HL-60 (cell line): ENCODE measurements around the gene FBLN1.

Experiments
- DNase-seq, 2 experiments: peaks; one replicate each; pipeline ENCODE4 v3.0.0-alpha.2; 2010 to 2020; ENCODE audit warnings: low read depth in 1 of 2, low spot score in 1 of 2
- H3K27ac ChIP-seq: fragments of 250-450 bp; sonication (Bioruptor Pico); replicated peaks from 2 replicates; pipeline ENCODE4 v1.5.1; 2020; ENCODE audit warnings: mild to moderate bottlenecking, moderate library complexity
- H3K27me3 ChIP-seq: fragments of 250-450 bp; sonication (Bioruptor Pico); 2 replicates; pipeline ENCODE4 v1.5.1; 2021; ENCODE audit warnings: mild to moderate bottlenecking, moderate library complexity; ENCODE audit not compliant: insufficient read depth, poor library complexity, severe bottlenecking
- H3K4me3 ChIP-seq: replicated peaks from 2 replicates; pipeline ENCODE4 v1.5.1; 2011; ENCODE audit warnings: mild to moderate bottlenecking, control low read depth, low read length; ENCODE audit not compliant: insufficient read depth
- CTCF ChIP-seq: IDR thresholded peaks from one replicate; pipeline ENCODE4 v1.5.1; 2011; ENCODE audit warnings: low read length, control low read depth, inconsistent platforms; ENCODE audit not compliant: insufficient read depth
- GABPA ChIP-seq: IDR thresholded peaks from 2 replicates; pipeline ENCODE4 v1.6.1; 2012; ENCODE audit warnings: low read depth
- POLR2AphosphoS5 ChIP-seq: IDR thresholded peaks from 2 replicates; pipeline ENCODE4 v1.6.1; 2012; ENCODE audit warnings: low read depth
- REST ChIP-seq: IDR thresholded peaks from 2 replicates; pipeline ENCODE4 v1.6.1; 2012; ENCODE audit warnings: low read depth; ENCODE audit not compliant: insufficient replicate concordance
- SPI1 ChIP-seq: IDR thresholded peaks from 2 replicates; pipeline ENCODE4 v1.6.1; 2012; ENCODE audit warnings: low read depth, mild to moderate bottlenecking, borderline replicate concordance

Gene FBLN1

GRCh38 chr22:45638834-45639746 lies 136.4 kb downstream of the FBLN1 start:
- Histone ChIP-seq H3K4me3 (no peak overlapping the region; the same call in 1 of the 2 replicates), H3K27ac (peak overlapping the region; percentile 37)
- TF ChIP-seq POLR2AphosphoS5 (peak; percentile 70; the same call in 1 of the 2 replicates), CTCF (no peak)

GRCh38 chr22:45639747-45640102 lies 137.0 kb downstream of the FBLN1 start:
- Histone ChIP-seq H3K27ac (peak overlapping the region; percentile 37), H3K27me3 (no peaks in the 10 kb centered on the region), H3K4me3 (no peak overlapping the region)
- no peak for DNase-seq
- no peak for TF ChIP-seq POLR2AphosphoS5
- no peak for TF ChIP-seq GABPA
- no peak for TF ChIP-seq SPI1
- no peak for TF ChIP-seq REST
- TF ChIP-seq CTCF = no peak

More at GRCh38 chr22:45638834-45639746, 136.4 kb downstream of the FBLN1 start:
- no peaks in the 10 kb centered on the region for H3K27me3 ChIP-seq
- peak; percentile 74 to 81 for DNase-seq

GRCh38 chr22:45640291-45640940 lies 137.7 kb downstream of the FBLN1 start:
- DNase-seq = no peak
- Histone ChIP-seq H3K27ac (peak overlapping the region; percentile 37), H3K27me3 (no peaks in the 10 kb centered on the region), H3K4me3 (no peak overlapping the region)
- TF ChIP-seq CTCF (no peak), POLR2AphosphoS5 (no peak), SPI1 (no peak), GABPA (no peak)

GRCh38 chr22:45640941-45641621 lies 138.4 kb downstream of the FBLN1 start:
- no peak for DNase-seq
- TF ChIP-seq REST (no peak), GABPA (no peak), POLR2AphosphoS5 (no peak), CTCF (no peak), SPI1 (no peak)
- H3K27ac ChIP-seq = no peak overlapping the region
- no peaks in the 10 kb centered on the region for H3K27me3 ChIP-seq
- H3K4me3 ChIP-seq = no peak overlapping the region
